ENCODE measurements around the gene PTPN2.

- no peak for TF ChIP-seq CTCF (IDR thresholded peaks at IDR 0.05 in 4 of 5, conservative IDR thresholded peaks at IDR 0.05 in 1 of 5)
- TF ChIP-seq POLR2A (IDR thresholded peaks at IDR 0.05) = no peak
Observed at GRCh38 chr18:12782521-12782920, 101.5 kb downstream of the PTPN2 start.
